ENCODE results near the gene MTUS2. TPM values are rescaled to one million over a fixed set of nuclear protein-coding genes. Genes with fewer than 3 reads are reported as not detected.

Gene MTUS2
- total RNA-seq, 1 experiment from 2014 or later: not detected

GRCh38 chr13:29543230-29544215 is 723.4 kb downstream of the MTUS2 start:
- no peak for DNase-seq (ENCODE audit: low read depth)

GRCh38 chr13:29545988-29546387 is 725.8 kb downstream of the MTUS2 start:
- DNase-seq (ENCODE audit: low read depth): no peak

- no peak for DNase-seq (ENCODE audit: low read depth)
Observed at GRCh38 chr13:29546662-29547061, 726.5 kb downstream of the MTUS2 start.

- DNase-seq (ENCODE audit: low read depth): no peak
Observed at GRCh38 chr13:29547153-29547552, 727.0 kb downstream of the MTUS2 start.

GRCh38 chr13:29548722-29549121 is 728.6 kb downstream of the MTUS2 start:
- DNase-seq (ENCODE audit: low read depth): no peak

- no peak for DNase-seq (ENCODE audit: low read depth)
Observed at GRCh38 chr13:29550430-29550988, 730.4 kb downstream of the MTUS2 start.

- no peak for DNase-seq (ENCODE audit: low read depth)
Observed at GRCh38 chr13:29551214-29551613, 731.1 kb downstream of the MTUS2 start.

Other genes with a start within 250 kb of the MTUS2 start
- gene POMP, start 161.2 kb upstream of the MTUS2 start, total RNA-seq (2014; rRNA removed): 87.3 and 127 TPM in 2 replicates
- gene SLC46A3, start 101.4 kb upstream of the MTUS2 start, total RNA-seq (2014; rRNA removed): 7.9 and 8.9 TPM in 2 replicates

Measured in LHCN-M2 (cell line).